Measurements from ENCODE around the gene ATP6V1E1.

- no peak for TF ChIP-seq POLR2A (IDR thresholded peaks at IDR 0.05)
- no peak for TF ChIP-seq CTCF (IDR thresholded peaks at IDR 0.05)
- TF ChIP-seq POLR2AphosphoS5 (IDR thresholded peaks at IDR 0.05), result no peak
Measured at GRCh38 chr22:17596226-17596625, 32.3 kb downstream of the ATP6V1E1 start.

All from breast epithelium (tissue), 3 donors.